ENCODE results near the gene SCFD2. TPM values are rescaled to one million over a fixed set of nuclear protein-coding genes. Genes with fewer than 3 reads are reported as not detected.

Gene SCFD2
- total RNA-seq, 1 donor from 2014 or later = 10.7 TPM

GRCh38 chr4:52864793-52865192 lies 501.1 kb downstream of the SCFD2 start:
- no peak for DNase-seq (ENCODE audit: low spot score)
- Mint-ChIP-seq H3K36me3 (ENCODE audit: low read depth) (peaks cover 10% of the 10 kb centered on the region), H3K4me3 (ENCODE audit: unreplicated experiment) (peak overlapping the region; percentile 83), H3K4me1 (ENCODE audit: low read depth) (peaks cover 70% of the 10 kb centered on the region), H3K27ac (ENCODE audit: unreplicated experiment) (peak overlapping the region; percentile 30), H3K27me3 (ENCODE audit: low read depth) (no peaks in the 10 kb centered on the region), H3K9me3 (ENCODE audit: low read depth) (no peaks in the 10 kb centered on the region)
- no peak for TF ChIP-seq CTCF (IDR thresholded peaks at IDR 0.05)

- no peak for DNase-seq (ENCODE audit: low spot score)
- Mint-ChIP-seq H3K4me1 (ENCODE audit: low read depth) (peaks cover 57% of the 10 kb centered on the region), H3K4me3 (ENCODE audit: unreplicated experiment) (peak overlapping the region; percentile 83), H3K9me3 (ENCODE audit: low read depth) (peaks cover 4% of the 10 kb centered on the region), H3K27ac (ENCODE audit: unreplicated experiment) (peak overlapping the region; percentile 41), H3K36me3 (ENCODE audit: low read depth) (peaks cover 13% of the 10 kb centered on the region), H3K27me3 (ENCODE audit: low read depth) (no peaks in the 10 kb centered on the region)
- TF ChIP-seq CTCF (IDR thresholded peaks at IDR 0.05) = no peak
Measured at GRCh38 chr4:52863324-52863723, 502.5 kb downstream of the SCFD2 start.

- peaks cover 10% of the 10 kb centered on the region for H3K9me3 Mint-ChIP-seq (ENCODE audit: low read depth)
- H3K4me1 Mint-ChIP-seq (ENCODE audit: low read depth) = peaks cover 51% of the 10 kb centered on the region
- H3K27ac Mint-ChIP-seq (ENCODE audit: unreplicated experiment) = peak overlapping the region; percentile 41
- no peaks in the 10 kb centered on the region for H3K27me3 Mint-ChIP-seq (ENCODE audit: low read depth)
- TF ChIP-seq CTCF (IDR thresholded peaks at IDR 0.05) = no peak
- H3K36me3 Mint-ChIP-seq (ENCODE audit: low read depth) = peaks cover 13% of the 10 kb centered on the region
- H3K4me3 Mint-ChIP-seq (ENCODE audit: unreplicated experiment) = peak overlapping the region; percentile 83
- no peak for DNase-seq (ENCODE audit: low spot score)
Measured at GRCh38 chr4:52862639-52863161, 503.2 kb downstream of the SCFD2 start.

- Mint-ChIP-seq H3K27ac (ENCODE audit: unreplicated experiment) (peak within 1 kb of the TSS; percentile 63), H3K27me3 (ENCODE audit: low read depth) (no peaks in the 10 kb centered on the region), H3K4me1 (ENCODE audit: low read depth) (peaks cover 45% of the 10 kb centered on the region), H3K9me3 (ENCODE audit: low read depth) (peaks cover 10% of the 10 kb centered on the region), H3K4me3 (ENCODE audit: unreplicated experiment) (peak within 1 kb of the TSS; percentile 83), H3K36me3 (ENCODE audit: low read depth) (peaks cover 13% of the 10 kb centered on the region)
- peak; percentile 51 for TF ChIP-seq CTCF (IDR thresholded peaks at IDR 0.05)
- no peak for DNase-seq (ENCODE audit: low spot score)
Measured at GRCh38 chr4:52861879-52862616, 503.8 kb downstream of the SCFD2 start, which contains the start of gene RASL11B. RASL11B (plus strand) TSS chr4:52862317; CDS start chr4:52862508, 191 bp downstream.

- no peaks in the 10 kb centered on the region for H3K27me3 Mint-ChIP-seq (ENCODE audit: low read depth)
- peak overlapping the region; percentile 83 for H3K4me3 Mint-ChIP-seq (ENCODE audit: unreplicated experiment)
- H3K36me3 Mint-ChIP-seq (ENCODE audit: low read depth) = peaks cover 10% of the 10 kb centered on the region
- peaks cover 42% of the 10 kb centered on the region for H3K4me1 Mint-ChIP-seq (ENCODE audit: low read depth)
- H3K9me3 Mint-ChIP-seq (ENCODE audit: low read depth) = peaks cover 10% of the 10 kb centered on the region
- no peak overlapping the region for H3K27ac Mint-ChIP-seq (ENCODE audit: unreplicated experiment)
- TF ChIP-seq CTCF (IDR thresholded peaks at IDR 0.05) = no peak
- no peak for DNase-seq (ENCODE audit: low spot score)
Measured at GRCh38 chr4:52861171-52861823, 504.6 kb downstream of the SCFD2 start.
